Measurements from ENCODE around the gene SLC41A2. TPM values are rescaled to one million over a fixed set of nuclear protein-coding genes. Genes with fewer than 3 reads are reported as not detected.
"Not testable (repeated sequence)": the region's sequence is repeated elsewhere in the genome, so short reads cannot be mapped to it uniquely, and the experiment has no call there.

SLC41A2 gene
- polyA plus RNA-seq, 1 donor (not counting 4 experiments of a cell fraction or from before 2014, with no cell fraction given): 1.2 TPM

DNA sequence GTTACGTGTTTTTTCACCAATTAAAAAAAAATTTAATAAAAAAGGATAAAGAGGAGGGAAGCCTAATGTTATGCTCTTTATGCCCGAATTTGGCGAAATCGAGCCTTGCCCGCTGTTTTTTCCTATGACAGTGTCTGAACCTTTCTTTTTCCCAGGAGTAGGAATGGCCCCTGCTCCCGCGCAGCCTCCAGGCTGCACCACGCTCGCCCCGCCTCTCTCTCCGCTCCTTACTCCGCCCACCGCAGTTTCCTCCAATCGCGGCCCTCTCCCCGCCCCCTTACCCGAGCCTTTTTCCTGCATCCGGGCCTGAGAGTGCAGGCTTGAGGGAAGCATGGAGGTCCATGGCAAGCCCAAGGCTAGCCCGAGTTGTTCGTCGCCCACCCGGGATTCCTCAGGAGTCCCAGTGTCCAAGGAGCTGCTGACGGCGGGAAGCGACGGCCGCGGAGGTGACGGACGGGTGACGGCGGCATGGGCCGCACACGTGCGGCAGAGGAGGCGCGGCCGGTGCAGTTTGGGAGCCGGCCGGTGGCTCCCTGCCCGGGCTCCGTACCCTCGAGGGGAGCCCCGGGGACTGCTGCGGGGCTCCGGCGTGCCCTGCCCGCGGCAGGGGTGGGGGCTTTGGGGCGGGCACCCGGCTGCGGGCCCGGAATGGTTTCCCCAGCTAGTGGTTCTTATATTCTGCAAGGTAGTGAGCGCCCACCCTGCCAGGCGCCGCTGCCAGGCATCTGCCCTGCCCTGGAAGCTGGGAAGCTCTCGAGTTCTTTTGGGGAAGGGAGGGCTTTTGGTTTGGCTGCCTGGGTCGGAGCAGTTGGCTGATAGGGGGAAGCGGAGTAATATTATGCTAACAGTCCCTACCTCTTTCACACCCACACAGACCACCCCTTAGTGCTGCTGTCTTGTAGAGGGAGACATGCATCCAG lies 28.2 kb upstream of the SLC41A2 start, which contains the start of gene NOPCHAP1:
Gene NOPCHAP1, plus strand, starts transcription at position 295 of the 920 bp plus-strand sequence. Its CDS starts 37 bp downstream, at position 332.
- Histone ChIP-seq H3K9ac (ENCODE audit: control insufficient read depth, extremely low read depth, insufficient read depth, low read length) (peak within 1 kb of the TSS; percentile 86), H3K4me2 (ENCODE audit: control insufficient read depth, extremely low read depth, insufficient read depth, low read depth, low read length) (peak within 1 kb of the TSS; percentile 99), H4K20me1 (ENCODE audit: control insufficient read depth, extremely low read depth, insufficient read depth, low read length) (no peaks in the 10 kb centered on the region), H3K4me3 (ENCODE audit: control insufficient read depth in 2 of 3, extremely low read depth in 1 of 3, insufficient read depth in 2 of 3, low read depth in 1 of 3, low read length in 3 of 3) (peak within 1 kb of the TSS; percentile 84 to 93 (median 93)), H3K36me3 (ENCODE audit: control insufficient read depth in 2 of 2, extremely low read depth in 1 of 2, insufficient read depth in 2 of 2, low read length in 2 of 2) (no peaks in the 10 kb centered on the region), H2AFZ (ENCODE audit: control insufficient read depth, low read length) (peak within 1 kb of the TSS; percentile 97), H3K9me3 (ENCODE audit: control insufficient read depth, low read depth, low read length) (no peaks in the 10 kb centered on the region), H3K27ac (ENCODE audit: control insufficient read depth, insufficient read depth, low read length) (peak within 1 kb of the TSS; percentile 64), H3K4me1 (ENCODE audit: control insufficient read depth, extremely low read depth, insufficient read depth, low read length) (peaks cover 13% of the 10 kb centered on the region), H3K27me3 (ENCODE audit: control insufficient read depth, extremely low read depth, insufficient read depth, low read length) (no peaks in the 10 kb centered on the region), H3K9me1 (ENCODE audit: control insufficient read depth, extremely low read depth, insufficient read depth, low read length) (peaks cover 2% of the 10 kb centered on the region), H3K79me2 (ENCODE audit: control insufficient read depth, insufficient read depth, low read length) (peaks cover 37% of the 10 kb centered on the region)
- peak; percentile 49 for FAIRE-seq
- dilution Hi-C loops (cut with MboI; ENCODE audit: extremely low pct_ligation_motif_present, low sequenced_read_pairs): no loop called here
- TF ChIP-seq EZH2 (IDR thresholded peaks at IDR 0.05; ENCODE audit: low read length) (no peak), CTCF (optimal IDR thresholded peaks at IDR 0.05 in 1 of 3, IDR thresholded peaks at IDR 0.05 in 1 of 3, conservative IDR thresholded peaks at IDR 0.05 in 1 of 3; ENCODE audit: extremely low read depth in 1 of 3, insufficient read depth in 2 of 3, low read length in 3 of 3) (no peak)
- peak; percentile 5 for DNase-seq (ENCODE audit: low read depth, low spot score)

DNA sequence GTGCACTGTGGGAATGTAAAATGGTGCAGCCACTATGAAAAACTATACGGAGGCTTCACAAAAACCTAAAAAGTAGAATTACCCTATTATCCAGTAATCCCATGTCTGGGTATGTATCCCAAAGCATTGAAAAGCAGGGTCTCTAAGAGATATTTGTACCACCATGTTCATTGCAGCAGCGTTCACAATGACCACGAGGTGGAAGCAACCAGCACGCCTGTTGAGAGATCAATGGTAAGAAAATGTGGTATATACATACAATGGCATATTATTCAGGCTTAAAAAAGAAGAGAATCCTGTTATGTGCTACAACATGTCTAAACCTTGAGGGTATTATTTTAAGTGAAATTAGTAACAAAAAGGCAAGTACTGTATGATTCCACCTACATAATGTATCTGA lies 27.1 kb upstream of the SLC41A2 start:
- peaks cover 2% of the 10 kb centered on the region for H3K9me1 ChIP-seq (ENCODE audit: control insufficient read depth, extremely low read depth, insufficient read depth, low read length)
- no peak overlapping the region for H3K27ac ChIP-seq (ENCODE audit: control insufficient read depth, insufficient read depth, low read length)
- H4K20me1 ChIP-seq (ENCODE audit: control insufficient read depth, extremely low read depth, insufficient read depth, low read length): no peaks in the 10 kb centered on the region
- no peak for DNase-seq (ENCODE audit: low read depth, low spot score)
- peaks cover 13% of the 10 kb centered on the region for H3K4me1 ChIP-seq (ENCODE audit: control insufficient read depth, extremely low read depth, insufficient read depth, low read length)
- no peaks in the 10 kb centered on the region for H3K9me3 ChIP-seq (ENCODE audit: control insufficient read depth, low read depth, low read length)
- H3K4me3 ChIP-seq (ENCODE audit: control insufficient read depth in 2 of 3, extremely low read depth in 1 of 3, insufficient read depth in 2 of 3, low read depth in 1 of 3, low read length in 3 of 3): peak overlapping the region in 1 of 3 experiments; percentile 4
- H3K27me3 ChIP-seq (ENCODE audit: control insufficient read depth, extremely low read depth, insufficient read depth, low read length): no peaks in the 10 kb centered on the region
- FAIRE-seq: no peak
- no peak for TF ChIP-seq EZH2 (IDR thresholded peaks at IDR 0.05; ENCODE audit: low read length)
- peak in 1 of 3 experiments; percentile 13 for TF ChIP-seq CTCF (optimal IDR thresholded peaks at IDR 0.05 in 1 of 3, IDR thresholded peaks at IDR 0.05 in 1 of 3, conservative IDR thresholded peaks at IDR 0.05 in 1 of 3; ENCODE audit: extremely low read depth in 1 of 3, insufficient read depth in 2 of 3, low read length in 3 of 3)
- H2AFZ ChIP-seq (ENCODE audit: control insufficient read depth, low read length): no peak overlapping the region
- H3K4me2 ChIP-seq (ENCODE audit: control insufficient read depth, extremely low read depth, insufficient read depth, low read depth, low read length): peak overlapping the region; percentile 99
- no peaks in the 10 kb centered on the region for H3K36me3 ChIP-seq (ENCODE audit: control insufficient read depth in 2 of 2, extremely low read depth in 1 of 2, insufficient read depth in 2 of 2, low read length in 2 of 2)
- no peak overlapping the region for H3K9ac ChIP-seq (ENCODE audit: control insufficient read depth, extremely low read depth, insufficient read depth, low read length)
- H3K79me2 ChIP-seq (ENCODE audit: control insufficient read depth, insufficient read depth, low read length): peaks cover 34% of the 10 kb centered on the region
- dilution Hi-C loops (cut with MboI; ENCODE audit: extremely low pct_ligation_motif_present, low sequenced_read_pairs): no loop called here

DNA sequence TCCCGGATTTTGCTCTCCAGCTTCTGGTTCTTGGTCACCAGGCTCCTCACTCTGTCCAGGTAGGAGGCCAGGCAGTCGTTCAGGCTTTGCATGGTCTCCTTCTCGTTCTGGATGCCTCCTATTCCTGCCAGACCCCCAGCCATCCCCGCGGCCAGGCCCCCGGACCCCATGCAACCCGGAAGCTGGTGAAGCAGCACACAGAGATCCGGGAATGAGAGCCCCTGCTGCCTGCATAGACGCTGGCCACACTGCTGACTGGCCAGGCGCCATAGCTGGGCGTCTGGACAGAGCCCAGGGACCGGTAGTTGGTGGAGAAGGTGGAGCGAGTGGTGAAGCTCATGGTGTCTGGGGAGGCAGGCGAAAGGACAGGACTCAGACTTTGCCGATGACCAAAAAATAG lies 19.6 kb upstream of the SLC41A2 start:
- H3K4me2 ChIP-seq (ENCODE audit: control insufficient read depth, extremely low read depth, insufficient read depth, low read depth, low read length); H4K20me1 ChIP-seq (ENCODE audit: control insufficient read depth, extremely low read depth, insufficient read depth, low read length); H3K9me1 ChIP-seq (ENCODE audit: control insufficient read depth, extremely low read depth, insufficient read depth, low read length); H3K27me3 ChIP-seq (ENCODE audit: control insufficient read depth, extremely low read depth, insufficient read depth, low read length); DNase-seq (ENCODE audit: low read depth, low spot score); H3K79me2 ChIP-seq (ENCODE audit: control insufficient read depth, insufficient read depth, low read length); FAIRE-seq; H3K9ac ChIP-seq (ENCODE audit: control insufficient read depth, extremely low read depth, insufficient read depth, low read length); dilution Hi-C loops (cut with MboI; ENCODE audit: extremely low pct_ligation_motif_present, low sequenced_read_pairs); H3K36me3 ChIP-seq (ENCODE audit: control insufficient read depth in 2 of 2, extremely low read depth in 1 of 2, insufficient read depth in 2 of 2, low read length in 2 of 2); H3K4me3 ChIP-seq (ENCODE audit: control insufficient read depth in 2 of 3, extremely low read depth in 1 of 3, insufficient read depth in 2 of 3, low read depth in 1 of 3, low read length in 3 of 3); H2AFZ ChIP-seq (ENCODE audit: control insufficient read depth, low read length); H3K9me3 ChIP-seq (ENCODE audit: control insufficient read depth, low read depth, low read length); H3K27ac ChIP-seq (ENCODE audit: control insufficient read depth, insufficient read depth, low read length): not testable (repeated sequence)
- H3K4me1 ChIP-seq (ENCODE audit: control insufficient read depth, extremely low read depth, insufficient read depth, low read length): peaks cover 26% of the 10 kb centered on the region

Data from keratinocyte (primary cell).